ENCODE results near the gene OR6C68.

- TF ChIP-seq POLR2A (IDR thresholded peaks at IDR 0.05; ENCODE audit: extremely low read depth, insufficient read length) (no peak), CTCF (IDR thresholded peaks at IDR 0.05; ENCODE audit: low read depth, low read length) (no peak), MYC (IDR thresholded peaks at IDR 0.05; ENCODE audit: low read depth, low read length) (no peak), MAX (IDR thresholded peaks at IDR 0.05; ENCODE audit: low read depth, low read length) (no peak)
These were observed 7.7 kb downstream of the OR6C68 start for GRCh38 chr12:55499810-55500252.
